CD4-positive, CD25-positive, alpha-beta regulatory T cell (primary cell): Measurements from ENCODE around the gene UPK3BL2. TPM values are rescaled to one million over a fixed set of nuclear protein-coding genes. Genes with fewer than 3 reads are reported as not detected.
"Not testable (repeated sequence)": the region's sequence is repeated elsewhere in the genome, so short reads cannot be mapped to it uniquely, and the experiment has no call there.

Source experiments
- ATAC-seq, 2 donors: fragments of 150-1000 bp; cut with Tn5 transposase; one replicate each; pipeline ENCODE4 v1.10.0; 2021; ENCODE audit warnings: low read depth in 2 of 2, moderate number of reproducible peaks in 2 of 2, moderate library complexity in 1 of 2
- DNase-seq, 3 donors: peaks; one replicate each; pipeline versions ENCODE4 v3.0.0 to v3.0.0-alpha.2; 2012 to 2022; ENCODE audit warnings: mixed read lengths in 1 of 3
- H3K27ac ChIP-seq: one replicate; pipeline ENCODE4 v1.7.0; 2013; ENCODE audit warnings: mild to moderate bottlenecking, low read length; ENCODE audit not compliant: insufficient read depth, poor library complexity, severe bottlenecking
- H3K27me3 ChIP-seq: one replicate; pipeline ENCODE4 v1.7.0; 2013; ENCODE audit warnings: low read length; ENCODE audit not compliant: control insufficient read depth, insufficient read depth
- H3K36me3 ChIP-seq: one replicate; pipeline ENCODE4 v1.7.0; 2013; ENCODE audit warnings: mild to moderate bottlenecking, low read length, moderate library complexity; ENCODE audit not compliant: control insufficient read depth, insufficient read depth
- H3K4me1 ChIP-seq: 2 replicates; pipeline ENCODE4 v1.7.0; 2013; ENCODE audit warnings: mild to moderate bottlenecking, low read length; ENCODE audit not compliant: insufficient read depth, control insufficient read depth, poor library complexity, severe bottlenecking
- H3K4me3 ChIP-seq: one replicate; pipeline ENCODE4 v1.7.0; 2013; ENCODE audit warnings: low read depth, mild to moderate bottlenecking, low read length, moderate library complexity
- H3K9me3 ChIP-seq, 2 experiments: 1 replicate in 1 of 2; 2 replicates in 1 of 2; pipeline ENCODE4 v1.7.0; 2013; ENCODE audit warnings: low read length in 2 of 2, mild to moderate bottlenecking in 1 of 2, moderate library complexity in 1 of 2; ENCODE audit not compliant: control insufficient read depth in 2 of 2
- H3K27ac Mint-ChIP-seq, 3 donors: one replicate each; pipeline ENCODE4 v1.8.0; 2020 to 2022; ENCODE audit warnings: mild to moderate bottlenecking in 3 of 3, mixed read lengths in 3 of 3, moderate library complexity in 2 of 3
- H3K27me3 Mint-ChIP-seq: one replicate; pipeline ENCODE4 v1.8.0; 2022; ENCODE audit warnings: mild to moderate bottlenecking, mixed read lengths
- H3K36me3 Mint-ChIP-seq: one replicate; pipeline ENCODE4 v1.8.0; 2020; ENCODE audit warnings: mixed read lengths
- H3K4me1 Mint-ChIP-seq, 4 donors: one replicate each; pipeline ENCODE4 v1.8.0; 2020 to 2022; ENCODE audit warnings: mixed read lengths in 4 of 4, mild to moderate bottlenecking in 1 of 4
- H3K4me3 Mint-ChIP-seq, 4 donors: one replicate each; pipeline ENCODE4 v1.8.0; 2020 to 2022; ENCODE audit warnings: mild to moderate bottlenecking in 4 of 4, mixed read lengths in 4 of 4, moderate library complexity in 3 of 4
- H3K9me3 Mint-ChIP-seq, 7 donors: one replicate each; pipeline ENCODE4 v1.8.0; 2020 to 2022; ENCODE audit warnings: mixed read lengths in 7 of 7, mild to moderate bottlenecking in 3 of 7, moderate library complexity in 2 of 7
- polyA plus RNA-seq, 4 donors: library from polyadenylated mRNA; unstranded; fragments of 300-500 nt; fragmentation: Illumina TruSeq; gene quantifications; one replicate each; pipeline ENCODE4 v1.2.3, GENCODE V29; 2021
- total RNA-seq: library from RNA; stranded (reverse); gene quantifications from one replicate; pipeline ENCODE4 v1.2.3, GENCODE V29; 2022

The UPK3BL2 gene
- total and polyA plus RNA-seq, 5 donors from 2014 or later: 0.86 to 98.1 (median 1.7) TPM

DNA sequence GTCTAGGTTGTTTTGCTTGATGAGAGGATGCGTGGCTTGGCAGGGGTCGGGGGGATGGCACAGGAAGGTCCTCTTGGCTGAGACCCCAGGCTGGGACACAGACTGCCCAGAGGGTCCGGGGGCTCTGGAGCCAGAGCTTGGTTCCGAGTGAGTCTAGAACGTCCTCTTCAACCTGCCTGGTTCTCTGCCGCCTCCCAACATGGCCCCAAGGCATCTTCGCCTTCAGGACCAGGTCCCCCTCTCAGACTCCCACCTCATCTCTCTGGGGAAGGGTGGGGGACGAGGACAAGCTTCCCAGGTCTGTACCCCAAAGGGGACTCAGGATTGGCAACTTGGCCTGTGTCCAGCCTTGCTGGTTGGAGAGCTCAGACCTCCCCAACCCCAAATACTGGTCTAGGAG, 1.4 kb downstream of the UPK3BL2 start:
- H3K27ac ChIP-seq, H3K9me3 ChIP-seq, H3K4me3 ChIP-seq, H3K27ac Mint-ChIP-seq, H3K36me3 Mint-ChIP-seq, H3K4me3 Mint-ChIP-seq, ATAC-seq, H3K4me1 ChIP-seq, DNase-seq, H3K4me1 Mint-ChIP-seq, H3K9me3 Mint-ChIP-seq, H3K36me3 ChIP-seq, H3K27me3 ChIP-seq, H3K27me3 Mint-ChIP-seq: not testable (repeated sequence)

DNA sequence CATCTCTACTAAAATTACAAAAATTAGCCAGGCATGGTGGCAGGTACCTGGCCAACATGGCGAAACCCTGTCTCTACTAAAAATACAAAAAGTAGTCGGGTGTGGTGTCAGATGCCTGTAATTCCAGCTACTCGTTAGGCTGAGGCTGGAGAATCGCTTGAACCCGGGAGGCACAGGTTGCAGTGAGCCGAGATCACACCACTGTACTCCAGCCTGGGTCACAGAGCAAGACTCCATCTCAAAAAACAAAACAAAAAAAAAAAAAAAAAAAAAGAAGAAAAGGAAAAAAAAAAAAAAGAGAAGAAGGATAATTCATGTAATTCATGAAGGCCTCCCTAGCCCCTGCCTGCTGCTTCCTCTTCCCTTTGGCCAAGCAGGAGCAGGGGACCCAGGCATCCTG, 2.9 kb downstream of the UPK3BL2 start:
- H3K4me1 ChIP-seq, H3K36me3 Mint-ChIP-seq, H3K36me3 ChIP-seq, H3K9me3 ChIP-seq, H3K27me3 Mint-ChIP-seq, H3K4me3 ChIP-seq, DNase-seq, H3K9me3 Mint-ChIP-seq, ATAC-seq, H3K4me1 Mint-ChIP-seq, H3K27ac Mint-ChIP-seq, H3K4me3 Mint-ChIP-seq, H3K27ac ChIP-seq, H3K27me3 ChIP-seq: not testable (repeated sequence)

- H3K4me1 Mint-ChIP-seq, H3K27ac ChIP-seq, H3K27me3 Mint-ChIP-seq, H3K4me3 ChIP-seq, DNase-seq, H3K36me3 ChIP-seq, ATAC-seq, H3K9me3 Mint-ChIP-seq, H3K27me3 ChIP-seq, H3K4me3 Mint-ChIP-seq, H3K9me3 ChIP-seq, H3K27ac Mint-ChIP-seq, H3K36me3 Mint-ChIP-seq, H3K4me1 ChIP-seq: not testable (repeated sequence)
Measured at GRCh38 chr7:102535062-102535615, 8.4 kb downstream of the UPK3BL2 start.

DNA sequence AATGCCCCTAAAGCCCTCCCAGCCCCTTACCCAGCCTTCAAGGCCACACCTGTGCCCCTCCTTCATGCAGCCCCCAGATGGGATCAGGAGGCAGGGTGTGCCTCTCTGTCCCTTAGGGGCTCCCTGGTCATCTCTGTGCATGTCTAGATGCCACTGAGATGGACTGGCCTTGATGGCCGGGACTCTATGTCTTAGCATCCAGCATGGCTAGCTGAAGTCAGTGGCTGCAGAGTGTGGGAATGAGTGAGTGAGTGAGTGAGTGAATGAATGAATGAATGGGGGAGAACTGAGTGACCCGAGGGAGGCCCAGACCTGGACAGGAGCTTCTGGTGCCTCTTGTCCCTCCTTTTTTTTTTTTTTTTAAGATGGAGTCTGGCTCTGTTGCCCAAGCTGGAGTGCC, 11.4 kb downstream of the UPK3BL2 start:
- H3K27ac ChIP-seq, H3K9me3 Mint-ChIP-seq, H3K4me3 ChIP-seq, H3K9me3 ChIP-seq, H3K4me1 Mint-ChIP-seq, ATAC-seq, H3K36me3 ChIP-seq, H3K36me3 Mint-ChIP-seq, H3K27me3 ChIP-seq, H3K4me3 Mint-ChIP-seq, DNase-seq, H3K27me3 Mint-ChIP-seq, H3K4me1 ChIP-seq, H3K27ac Mint-ChIP-seq: not testable (repeated sequence)

- not testable (repeated sequence) for DNase-seq, H3K27ac Mint-ChIP-seq, ATAC-seq, H3K9me3 ChIP-seq, H3K4me3 Mint-ChIP-seq, H3K4me1 Mint-ChIP-seq, H3K27me3 ChIP-seq, H3K36me3 Mint-ChIP-seq, H3K27ac ChIP-seq, H3K4me1 ChIP-seq, H3K36me3 ChIP-seq, H3K4me3 ChIP-seq, H3K9me3 Mint-ChIP-seq, H3K27me3 Mint-ChIP-seq
Measured at GRCh38 chr7:102531583-102531982, 11.9 kb downstream of the UPK3BL2 start.

DNA sequence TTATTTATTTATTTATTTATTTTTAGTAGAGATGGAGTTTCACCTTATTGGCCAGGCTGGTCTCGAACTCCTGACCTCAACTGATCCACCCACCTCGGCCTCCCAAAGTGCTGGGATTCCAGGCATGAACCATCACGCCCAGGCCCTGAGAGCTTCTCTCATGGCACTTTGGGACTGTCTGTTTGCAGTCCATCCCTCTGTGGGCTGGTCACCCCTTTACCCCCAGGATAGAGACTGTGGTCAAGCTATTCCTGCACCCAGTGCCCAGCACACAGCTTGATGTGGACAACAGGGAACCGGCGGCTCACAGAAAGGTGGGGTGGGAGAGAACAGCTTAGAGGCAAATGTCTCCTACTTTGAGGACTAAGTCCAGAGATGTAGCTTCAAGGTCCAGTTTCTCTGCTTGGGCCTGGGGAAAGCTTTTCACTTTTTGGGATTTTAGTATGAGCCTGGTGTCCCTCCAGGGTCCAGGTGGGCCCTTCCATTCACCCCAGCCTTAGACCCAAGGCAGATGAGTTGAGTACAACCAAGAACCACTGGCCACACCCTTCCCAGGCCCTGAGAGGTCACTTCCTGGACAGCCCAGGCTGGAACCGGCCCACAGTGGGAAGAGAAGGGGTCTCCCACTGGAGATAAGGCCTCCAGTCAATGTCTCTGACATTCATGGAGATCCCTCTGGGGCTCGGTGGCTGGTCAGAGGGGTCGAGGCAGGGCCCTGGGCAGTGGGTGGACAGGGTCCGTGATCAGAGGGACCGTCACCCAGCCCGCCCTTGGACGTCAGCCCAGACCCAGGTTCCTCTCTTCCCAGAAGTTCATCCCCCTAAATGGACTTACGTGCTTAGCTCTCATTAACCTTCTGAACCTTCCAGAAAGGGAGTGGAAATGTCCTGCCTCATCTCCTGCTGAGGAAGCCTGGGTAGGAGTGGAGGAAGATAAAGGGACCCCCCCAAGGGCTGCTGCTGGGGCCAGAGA, 15.4 kb downstream of the UPK3BL2 start:
- H3K4me3 Mint-ChIP-seq, H3K27ac Mint-ChIP-seq, H3K27me3 ChIP-seq, H3K36me3 Mint-ChIP-seq, H3K9me3 ChIP-seq, ATAC-seq, DNase-seq, H3K9me3 Mint-ChIP-seq, H3K27ac ChIP-seq, H3K36me3 ChIP-seq, H3K27me3 Mint-ChIP-seq, H3K4me1 ChIP-seq, H3K4me1 Mint-ChIP-seq, H3K4me3 ChIP-seq: not testable (repeated sequence)

DNA sequence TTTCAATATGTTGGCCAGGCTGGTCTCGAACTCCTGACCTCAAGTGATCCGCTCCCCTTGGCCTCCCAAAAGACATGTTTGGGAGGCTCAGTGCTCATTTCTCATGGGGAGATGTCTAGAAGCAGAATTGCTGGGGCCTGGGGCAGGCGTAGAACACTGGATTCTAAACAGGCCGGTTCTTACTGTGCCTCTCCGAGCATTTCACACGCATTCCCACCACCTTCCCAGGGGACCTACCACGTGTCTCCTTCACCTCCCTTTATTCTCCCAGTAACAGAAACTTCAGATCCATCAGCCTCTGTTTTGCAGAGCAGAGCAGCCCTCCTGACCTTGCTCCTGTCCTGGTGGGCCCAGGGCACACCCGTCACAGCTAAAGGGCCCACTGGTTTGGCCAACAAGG, 16.3 kb downstream of the UPK3BL2 start:
- H3K4me1 Mint-ChIP-seq, H3K4me3 ChIP-seq, DNase-seq: not testable (repeated sequence)

GRCh38 chr7:102524803-102525202, 18.7 kb downstream of the UPK3BL2 start:
- H3K27ac ChIP-seq, H3K4me1 ChIP-seq, ATAC-seq, H3K36me3 ChIP-seq, H3K9me3 Mint-ChIP-seq, H3K36me3 Mint-ChIP-seq, H3K4me3 ChIP-seq, H3K27me3 ChIP-seq, H3K27ac Mint-ChIP-seq, H3K4me1 Mint-ChIP-seq, H3K9me3 ChIP-seq, DNase-seq, H3K4me3 Mint-ChIP-seq, H3K27me3 Mint-ChIP-seq: not testable (repeated sequence)

More for the DNA sequence above, 16.3 kb downstream of the UPK3BL2 start:
- not testable (repeated sequence) for ATAC-seq, H3K36me3 Mint-ChIP-seq, H3K4me1 ChIP-seq, H3K27ac ChIP-seq, H3K27ac Mint-ChIP-seq, H3K36me3 ChIP-seq, H3K4me3 Mint-ChIP-seq, H3K27me3 Mint-ChIP-seq, H3K27me3 ChIP-seq, H3K9me3 Mint-ChIP-seq, H3K9me3 ChIP-seq
